ENCODE measurements around the gene LIMD2.

DNA sequence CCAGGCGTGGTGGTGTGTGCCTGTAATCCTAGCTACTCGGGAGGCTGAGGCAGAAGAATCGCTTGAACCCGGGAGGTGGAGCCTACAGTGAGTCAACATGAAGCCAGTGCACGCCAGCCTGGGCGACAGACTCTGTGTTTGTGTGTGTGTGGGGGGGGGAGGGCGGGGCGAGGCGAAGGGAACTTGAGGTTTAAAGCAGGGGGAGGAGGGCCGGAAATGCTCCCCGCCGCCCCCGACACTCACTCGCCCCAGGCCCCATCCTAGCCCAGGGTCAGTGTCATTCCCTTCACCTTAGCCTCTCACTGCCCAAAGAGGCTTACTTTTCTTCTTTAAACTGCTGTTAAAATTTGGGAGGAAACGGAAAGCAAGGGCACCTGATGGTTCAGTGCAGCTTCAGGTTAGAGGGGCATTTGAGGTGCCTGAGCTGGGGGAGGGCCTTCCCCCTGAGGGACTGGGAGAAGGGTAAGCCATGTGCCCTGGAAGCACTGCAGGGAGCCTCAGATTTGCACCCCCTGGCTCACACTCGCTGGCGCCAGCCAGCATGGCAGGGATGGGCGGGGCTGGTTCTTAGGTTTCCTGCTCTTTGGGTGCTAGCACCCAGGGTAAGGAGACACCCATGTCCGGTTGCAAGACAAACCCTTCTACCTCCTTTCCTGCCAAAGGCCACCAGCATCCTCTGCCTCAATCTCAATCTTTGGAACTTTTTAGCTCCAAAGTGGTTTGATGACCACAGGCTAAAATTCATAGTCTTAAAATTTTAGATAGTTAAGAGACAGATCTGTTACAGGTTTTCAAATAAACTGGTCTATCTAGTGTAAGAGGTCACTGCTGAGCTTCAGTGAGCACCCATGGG, 2.2 kb upstream of the LIMD2 start:
- TF ChIP-seq, protein P1, sequence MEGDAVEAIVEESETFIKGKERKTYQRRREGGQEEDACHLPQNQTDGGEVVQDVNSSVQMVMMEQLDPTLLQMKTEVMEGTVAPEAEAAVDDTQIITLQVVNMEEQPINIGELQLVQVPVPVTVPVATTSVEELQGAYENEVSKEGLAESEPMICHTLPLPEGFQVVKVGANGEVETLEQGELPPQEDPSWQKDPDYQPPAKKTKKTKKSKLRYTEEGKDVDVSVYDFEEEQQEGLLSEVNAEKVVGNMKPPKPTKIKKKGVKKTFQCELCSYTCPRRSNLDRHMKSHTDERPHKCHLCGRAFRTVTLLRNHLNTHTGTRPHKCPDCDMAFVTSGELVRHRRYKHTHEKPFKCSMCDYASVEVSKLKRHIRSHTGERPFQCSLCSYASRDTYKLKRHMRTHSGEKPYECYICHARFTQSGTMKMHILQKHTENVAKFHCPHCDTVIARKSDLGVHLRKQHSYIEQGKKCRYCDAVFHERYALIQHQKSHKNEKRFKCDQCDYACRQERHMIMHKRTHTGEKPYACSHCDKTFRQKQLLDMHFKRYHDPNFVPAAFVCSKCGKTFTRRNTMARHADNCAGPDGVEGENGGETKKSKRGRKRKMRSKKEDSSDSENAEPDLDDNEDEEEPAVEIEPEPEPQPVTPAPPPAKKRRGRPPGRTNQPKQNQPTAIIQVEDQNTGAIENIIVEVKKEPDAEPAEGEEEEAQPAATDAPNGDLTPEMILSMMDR (IDR thresholded peaks at IDR 0.05; ENCODE audit: poor library complexity), result no peak
- TF ChIP-seq EZH2 (IDR thresholded peaks at IDR 0.05; ENCODE audit: borderline replicate concordance), result no peak
- TF ChIP-seq EZH2phosphoT487 (IDR thresholded peaks at IDR 0.05; ENCODE audit: low read depth, severe bottlenecking, unreplicated experiment), result no peak

Measured in hepatocyte (in vitro differentiated cells).